ENCODE results near the gene PAX2.

Gene PAX2

GRCh38 chr10:100728928-100729861 lies 16.2 kb upstream of the PAX2 start:
- TF ChIP-seq CTCF (IDR thresholded peaks at IDR 0.05) = peak; percentile 51; the same call in 1 of the 2 replicates

- TF ChIP-seq CTCF (IDR thresholded peaks at IDR 0.05) = no peak
Observed at GRCh38 chr10:100729862-100730724, 15.3 kb upstream of the PAX2 start.

- no peak for TF ChIP-seq CTCF (IDR thresholded peaks at IDR 0.05)
Observed at GRCh38 chr10:100730725-100731406, 14.5 kb upstream of the PAX2 start.

GRCh38 chr10:100731407-100732240 lies 13.8 kb upstream of the PAX2 start:
- TF ChIP-seq CTCF (IDR thresholded peaks at IDR 0.05) = no peak

- TF ChIP-seq CTCF (IDR thresholded peaks at IDR 0.05) = no peak
Observed at GRCh38 chr10:100732241-100732596, 13.2 kb upstream of the PAX2 start.

- no peak for TF ChIP-seq CTCF (IDR thresholded peaks at IDR 0.05)
Observed at GRCh38 chr10:100733329-100733728, 12.1 kb upstream of the PAX2 start.

All from LNCAP (cell line).